ENCODE results near the gene WDR46. TPM values are rescaled to one million over a fixed set of nuclear protein-coding genes. Genes with fewer than 3 reads are reported as not detected.
"Not testable (repeated sequence)": the region's sequence is repeated elsewhere in the genome, so short reads cannot be mapped to it uniquely, and the experiment has no call there.

The WDR46 gene
- total RNA-seq, 1 experiment from 2014 or later, result 52.4 TPM

GRCh38 chr6:33277663-33278391, 11.2 kb downstream of the WDR46 start:
- Histone ChIP-seq H3K27me3 (ENCODE audit: insufficient read depth, low read depth) (no peaks in the 10 kb centered on the region), H3K4me2 (peak overlapping the region; percentile 96), H3K9me3 (ENCODE audit: insufficient read depth, low read depth) (no peaks in the 10 kb centered on the region), H3K36me3 (ENCODE audit: low read depth) (peaks cover 38% of the 10 kb centered on the region), H3F3A (ENCODE audit: insufficient read depth, low read depth) (peaks cover 90% of the 10 kb centered on the region), H3K79me2 (ENCODE audit: low read depth) (peaks cover 32% of the 10 kb centered on the region), H3K9me2 (ENCODE audit: insufficient read depth) (no peaks in the 10 kb centered on the region), H2AFZ (no peak overlapping the region), H3K27ac (peak overlapping the region; percentile 48; the same call in 1 of the 2 replicates), H3K4me1 (replicated peaks; ENCODE audit: insufficient read depth) (peaks cover 36% of the 10 kb centered on the region), H3K4me3 (peak overlapping the region; percentile 70; the same call in 1 of the 2 replicates), H4K20me1 (ENCODE audit: insufficient read depth) (peaks cover 36% of the 10 kb centered on the region)
- intact Hi-C loops (cut with micrococcal nuclease; ENCODE audit: unreplicated experiment), result loop anchor here (2.0 to 10.0 kb wide), 2 partner anchors 21 to 73 kb away; partner anchors contain the start of genes HSD17B8, RGL2, RING1 and RXRB
- ChIA-PET POLR2A (ENCODE audit: unreplicated experiment) (interaction anchor here (0.7 to 0.9 kb wide), 3 partner anchors 11 to 22 kb away, joined by 5 to 13 read pairs (median 5); partner anchors contain the start of genes PFDN6 and WDR46), CTCF (interaction anchor here (0.5 kb wide), 1 partner anchor 24 kb away, joined by 8 read pairs; no protein-coding TSS in a partner anchor)
- peak in 1 of 2 experiments; percentile 21 for DNase-seq
- TF ChIP-seq, protein P1, sequence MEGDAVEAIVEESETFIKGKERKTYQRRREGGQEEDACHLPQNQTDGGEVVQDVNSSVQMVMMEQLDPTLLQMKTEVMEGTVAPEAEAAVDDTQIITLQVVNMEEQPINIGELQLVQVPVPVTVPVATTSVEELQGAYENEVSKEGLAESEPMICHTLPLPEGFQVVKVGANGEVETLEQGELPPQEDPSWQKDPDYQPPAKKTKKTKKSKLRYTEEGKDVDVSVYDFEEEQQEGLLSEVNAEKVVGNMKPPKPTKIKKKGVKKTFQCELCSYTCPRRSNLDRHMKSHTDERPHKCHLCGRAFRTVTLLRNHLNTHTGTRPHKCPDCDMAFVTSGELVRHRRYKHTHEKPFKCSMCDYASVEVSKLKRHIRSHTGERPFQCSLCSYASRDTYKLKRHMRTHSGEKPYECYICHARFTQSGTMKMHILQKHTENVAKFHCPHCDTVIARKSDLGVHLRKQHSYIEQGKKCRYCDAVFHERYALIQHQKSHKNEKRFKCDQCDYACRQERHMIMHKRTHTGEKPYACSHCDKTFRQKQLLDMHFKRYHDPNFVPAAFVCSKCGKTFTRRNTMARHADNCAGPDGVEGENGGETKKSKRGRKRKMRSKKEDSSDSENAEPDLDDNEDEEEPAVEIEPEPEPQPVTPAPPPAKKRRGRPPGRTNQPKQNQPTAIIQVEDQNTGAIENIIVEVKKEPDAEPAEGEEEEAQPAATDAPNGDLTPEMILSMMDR (conservative IDR thresholded peaks at IDR 0.05), result no peak
- no peak for TF ChIP-seq EZH2 (IDR thresholded peaks at IDR 0.05; ENCODE audit: low read depth)
- no TSS peak for BruUV-seq (replicated peaks)

DNA sequence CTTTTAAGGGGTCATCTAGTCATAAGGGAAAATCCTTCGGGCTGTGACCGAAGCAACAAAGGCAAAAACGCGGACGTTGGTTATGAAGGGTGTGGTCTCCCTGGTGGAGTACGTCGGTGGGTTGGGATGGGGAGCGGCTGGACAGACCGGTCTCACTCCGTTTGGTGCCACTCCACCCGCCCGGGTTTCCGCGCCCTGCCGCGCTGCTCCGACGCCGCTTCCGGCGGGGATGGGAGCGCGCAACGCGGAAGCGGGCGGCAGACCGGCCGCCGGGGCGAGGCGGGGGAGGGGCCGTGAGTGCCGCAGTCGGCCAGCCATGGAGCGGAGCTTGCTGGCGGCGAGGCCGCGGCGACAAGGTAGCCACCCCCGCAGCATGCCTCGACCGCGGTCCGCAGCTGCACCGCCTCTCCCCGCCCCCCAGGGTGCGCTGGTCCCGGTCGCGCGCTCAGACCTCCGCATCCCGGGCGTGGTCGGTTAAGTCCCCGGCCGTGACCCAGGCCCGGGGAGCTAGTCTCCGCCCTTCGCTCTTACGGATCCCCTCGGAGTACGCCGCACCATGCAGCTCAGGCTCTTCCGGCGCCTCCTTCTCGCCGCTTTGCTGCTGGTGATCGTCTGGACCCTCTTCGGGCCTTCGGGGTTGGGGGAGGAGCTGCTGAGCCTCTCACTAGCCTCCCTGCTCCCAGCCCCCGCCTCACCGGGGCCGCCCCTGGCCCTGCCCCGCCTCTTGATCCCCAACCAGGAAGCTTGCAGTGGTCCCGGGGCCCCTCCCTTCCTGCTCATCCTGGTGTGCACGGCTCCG, 12.0 kb downstream of the WDR46 start, which contains the start of gene B3GALT4:
TSS of gene B3GALT4 (plus strand) at position 260 of the 799 bp plus-strand sequence. CDS start at position 557, 297 bp downstream.
- Histone ChIP-seq H3K79me2 (ENCODE audit: low read depth) (peaks cover 40% of the 10 kb centered on the region), H3K4me1 (replicated peaks; ENCODE audit: insufficient read depth) (peaks cover 36% of the 10 kb centered on the region), H3K27ac (peak within 1 kb of the TSS; percentile 79), H3K9me2 (ENCODE audit: insufficient read depth) (no peaks in the 10 kb centered on the region), H4K20me1 (ENCODE audit: insufficient read depth) (peaks cover 36% of the 10 kb centered on the region), H3K4me2 (peak within 1 kb of the TSS; percentile 96), H3K27me3 (ENCODE audit: insufficient read depth, low read depth) (no peaks in the 10 kb centered on the region), H3K36me3 (ENCODE audit: low read depth) (peaks cover 44% of the 10 kb centered on the region), H3K9me3 (ENCODE audit: insufficient read depth, low read depth) (no peaks in the 10 kb centered on the region), H3K4me3 (peak within 1 kb of the TSS; percentile 70; the same call in 1 of the 2 replicates), H3F3A (ENCODE audit: insufficient read depth, low read depth) (peaks cover 91% of the 10 kb centered on the region), H2AFZ (no peak within 1 kb of the TSS)
- no TSS peak for BruUV-seq (replicated peaks)
- CTCF ChIA-PET, result interaction anchor here (0.5 to 0.6 kb wide), 2 partner anchors 25 to 442 kb away, joined by 3 to 8 read pairs; no protein-coding TSS in a partner anchor
- peak; percentile 92 to 93 for DNase-seq
- intact Hi-C loops (cut with micrococcal nuclease; ENCODE audit: unreplicated experiment), result loop anchor here (2.0 to 10.0 kb wide), 2 partner anchors 22 to 72 kb away; partner anchors contain the start of genes HSD17B8, RGL2, RING1 and RXRB
- POLR2A ChIA-PET (ENCODE audit: unreplicated experiment), result interaction anchor here (0.7 to 0.9 kb wide), 3 partner anchors 12 to 22 kb away, joined by 5 to 13 read pairs (median 5); partner anchors contain the start of genes PFDN6 and WDR46
- TF ChIP-seq, protein P1 (conservative IDR thresholded peaks at IDR 0.05), result peak; percentile 63
- no peak for TF ChIP-seq EZH2 (IDR thresholded peaks at IDR 0.05; ENCODE audit: low read depth)

GRCh38 chr6:33276581-33276863, 12.5 kb downstream of the WDR46 start:
- Histone ChIP-seq H3K9me2 (ENCODE audit: insufficient read depth) (no peaks in the 10 kb centered on the region), H3K4me1 (replicated peaks; ENCODE audit: insufficient read depth) (peaks cover 36% of the 10 kb centered on the region), H3K4me2 (peak overlapping the region; percentile 96), H2AFZ (no peak overlapping the region), H3K36me3 (ENCODE audit: low read depth) (peaks cover 44% of the 10 kb centered on the region), H3K4me3 (peak overlapping the region; percentile 70; the same call in 1 of the 2 replicates), H3K79me2 (ENCODE audit: low read depth) (peaks cover 42% of the 10 kb centered on the region), H3K9me3 (ENCODE audit: insufficient read depth, low read depth) (no peaks in the 10 kb centered on the region), H3F3A (ENCODE audit: insufficient read depth, low read depth) (peaks cover 89% of the 10 kb centered on the region), H3K27me3 (ENCODE audit: insufficient read depth, low read depth) (no peaks in the 10 kb centered on the region), H4K20me1 (ENCODE audit: insufficient read depth) (peaks cover 36% of the 10 kb centered on the region), H3K27ac (peak overlapping the region; percentile 79)
- no peak for DNase-seq
- no peak for TF ChIP-seq EZH2 (IDR thresholded peaks at IDR 0.05; ENCODE audit: low read depth)
- TF ChIP-seq, protein P1 (conservative IDR thresholded peaks at IDR 0.05), result no peak
- no TSS peak for BruUV-seq (replicated peaks)
- intact Hi-C loops (cut with micrococcal nuclease; ENCODE audit: unreplicated experiment), result loop anchor here (2.0 to 10.0 kb wide), 2 partner anchors 22 to 72 kb away; partner anchors contain the start of genes HSD17B8, RGL2, RING1 and RXRB
- CTCF ChIA-PET, result interaction anchor here (0.6 kb wide), 1 partner anchor 443 kb away, joined by 3 read pairs; no protein-coding TSS in a partner anchor
- POLR2A ChIA-PET (ENCODE audit: unreplicated experiment), result no interaction called here

- peak overlapping the region; percentile 70; the same call in 1 of the 2 replicates for H3K4me3 ChIP-seq
- H3K79me2 ChIP-seq (ENCODE audit: low read depth), result peaks cover 45% of the 10 kb centered on the region
- POLR2A ChIA-PET (ENCODE audit: unreplicated experiment); H3K27me3 ChIP-seq (ENCODE audit: insufficient read depth, low read depth); H2AFZ ChIP-seq; H3K9me3 ChIP-seq (ENCODE audit: insufficient read depth, low read depth); H3K9me2 ChIP-seq (ENCODE audit: insufficient read depth): not testable (repeated sequence)
- H3K4me2 ChIP-seq, result peak overlapping the region; percentile 96
- peaks cover 84% of the 10 kb centered on the region for H3F3A ChIP-seq (ENCODE audit: insufficient read depth, low read depth)
- DNase-seq, result peak in 1 of 2 experiments; percentile 15
- H3K36me3 ChIP-seq (ENCODE audit: low read depth), result peaks cover 44% of the 10 kb centered on the region
- BruUV-seq (replicated peaks), result TSS peak; percentile 36
- peaks cover 36% of the 10 kb centered on the region for H4K20me1 ChIP-seq (ENCODE audit: insufficient read depth)
- CTCF ChIA-PET, result interaction anchor here (0.6 to 0.7 kb wide), 2 partner anchors 11 to 443 kb away, joined by 3 to 5 read pairs; no protein-coding TSS in a partner anchor
- H3K4me1 ChIP-seq (replicated peaks; ENCODE audit: insufficient read depth), result peaks cover 37% of the 10 kb centered on the region
- intact Hi-C loops (cut with micrococcal nuclease; ENCODE audit: unreplicated experiment), result loop anchor here (2.0 to 10.0 kb wide), 2 partner anchors 23 to 71 kb away; partner anchors contain the start of genes HSD17B8, RGL2, RING1 and RXRB
- H3K27ac ChIP-seq, result peak overlapping the region; percentile 79
Measured at GRCh38 chr6:33275795-33276580, 13.1 kb downstream of the WDR46 start.

Data from PC-9 (cell line).